Lung (tissue), 12 donors: ENCODE data around the gene XPNPEP2. TPM values are rescaled to one million over a fixed set of nuclear protein-coding genes. Genes with fewer than 3 reads are reported as not detected.

ENCODE experiments used
- ATAC-seq: fragments of 200-7000 bp; cut with Tn5 transposase; one replicate; pipeline ENCODE4 v1.9.1; 2020; ENCODE audit warnings: moderate number of reproducible peaks; ENCODE audit not compliant: insufficient read depth, low FRiP score
- DNase-seq, 3 donors: peaks; one replicate each; pipeline ENCODE4 v3.0.0-alpha.2; 2013 to 2017
- H3K27ac ChIP-seq, 2 donors: one replicate each; pipeline ENCODE4 v1.5.1; 2013; ENCODE audit warnings: mild to moderate bottlenecking in 2 of 2, moderate library complexity in 2 of 2, control low read depth in 1 of 2, inconsistent platforms in 1 of 2, low read depth in 1 of 2, low read length in 1 of 2
- H3K27me3 ChIP-seq, 3 donors: one replicate each; pipeline ENCODE4 v1.5.1; 2013; ENCODE audit warnings: low read length in 2 of 3; ENCODE audit not compliant: control insufficient read depth in 3 of 3, insufficient read depth in 3 of 3
- H3K36me3 ChIP-seq, 4 donors: one replicate each; pipeline ENCODE4 v1.5.1; 2013; ENCODE audit warnings: low read length in 4 of 4, mild to moderate bottlenecking in 1 of 4, moderate library complexity in 1 of 4; ENCODE audit not compliant: control insufficient read depth in 4 of 4, insufficient read depth in 4 of 4
- H3K4me1 ChIP-seq, 5 donors: one replicate each; pipeline ENCODE4 v1.5.1; 2013; ENCODE audit warnings: low read length in 5 of 5, mild to moderate bottlenecking in 2 of 5, moderate library complexity in 1 of 5; ENCODE audit not compliant: control insufficient read depth in 5 of 5, insufficient read depth in 5 of 5
- H3K4me3 ChIP-seq: one replicate; pipeline ENCODE4 v1.5.1; 2013; ENCODE audit warnings: mild to moderate bottlenecking, control low read depth, moderate library complexity
- H3K9ac ChIP-seq, 2 donors: one replicate each; pipeline ENCODE4 v1.5.1; 2013; ENCODE audit warnings: low read length in 2 of 2, control low read depth in 1 of 2; ENCODE audit not compliant: insufficient read depth in 1 of 2
- H3K9me3 ChIP-seq, 4 donors: one replicate each; pipeline ENCODE4 v1.5.1; 2013; ENCODE audit warnings: low read length in 3 of 4, mild to moderate bottlenecking in 1 of 4, moderate library complexity in 1 of 4; ENCODE audit not compliant: control insufficient read depth in 4 of 4, insufficient read depth in 3 of 4
- CTCF ChIP-seq: IDR thresholded peaks from 2 replicates; pipeline ENCODE4 v1.5.1; 2012; ENCODE audit warnings: mild to moderate bottlenecking; ENCODE audit errors: control extremely low read depth, extremely low read depth
- WGBS, 2 donors: extraction: QIAGEN DNeasy Blood & Tissue Kit; methylation state at CpG; one replicate each; pipeline ENCODE4 v1.1.7; 2013; 5-methylcytosine and 5-hydroxymethylcytosine counted together
- polyA plus RNA-seq, 2 donors: library from polyadenylated mRNA; stranded (reverse); fragments of 200-250 nt; gene quantifications; one replicate each; pipeline ENCODE4 v1.2.1, GENCODE V29; 2013
- total RNA-seq, 2 donors: library from RNA; depleted of rRNA in 1 of 2; stranded (reverse); fragments of >200 nt in 1 of 2; gene quantifications; one replicate each; pipeline ENCODE4 v1.2.1, GENCODE V29; 2014 to 2021
- donor health status: control.
- donor health status: control.
- donor health status: Bipolar disorder and iron deficiency.
- donor health status: healthy.
- donor health status: DM: yes; HTN: yes; CAD: no.

XPNPEP2 gene
- total and polyA plus RNA-seq, 4 donors: 0.61 to 2.1 (median 1.3) TPM

GRCh38 chrX:129754056-129755024, 15.6 kb downstream of the XPNPEP2 start:
- peaks cover 0 to 6% (median 0%) of the 10 kb centered on the region in 5 donors for H3K4me1 ChIP-seq
- H3K4me3 ChIP-seq: no peak overlapping the region
- no peak overlapping the region for H3K9ac ChIP-seq
- H3K27me3 ChIP-seq: peaks cover 0 to 2% (median 0%) of the 10 kb centered on the region in 3 donors
- H3K36me3 ChIP-seq: no peaks in the 10 kb centered on the region
- TF ChIP-seq CTCF: no peak
- DNase-seq (peak in 1 of 3 donors; percentile 38), ATAC-seq (no peak)
- no peak overlapping the region for H3K27ac ChIP-seq
- 18 to 45% methylated on average over 19 to 22 of the region's 22 CpGs for WGBS, 2 donors
- H3K9me3 ChIP-seq: no peaks in the 10 kb centered on the region

- no peak overlapping the region for H3K27ac ChIP-seq
- H3K36me3 ChIP-seq: no peaks in the 10 kb centered on the region
- TF ChIP-seq CTCF: no peak
- H3K9ac ChIP-seq: no peak overlapping the region
- no peak overlapping the region for H3K4me3 ChIP-seq
- peaks cover 0 to 6% (median 0%) of the 10 kb centered on the region in 5 donors for H3K4me1 ChIP-seq
- ATAC-seq (no peak), DNase-seq (no peak)
- no peaks in the 10 kb centered on the region for H3K9me3 ChIP-seq
- H3K27me3 ChIP-seq: no peaks in the 10 kb centered on the region
- 62 to 69% methylated on average over 12 to 18 of the region's 18 CpGs for WGBS, 2 donors
Measured at GRCh38 chrX:129755779-129756650, 17.2 kb downstream of the XPNPEP2 start.

GRCh38 chrX:129759576-129760061, 20.8 kb downstream of the XPNPEP2 start:
- TF ChIP-seq CTCF: no peak
- no peak for ATAC-seq
- no peaks in the 10 kb centered on the region for H3K9me3 ChIP-seq
- peak overlapping the region in 1 of 2 donors; percentile 39 for H3K27ac ChIP-seq
- H3K4me1 ChIP-seq: peaks cover 0 to 2% (median 0%) of the 10 kb centered on the region in 5 donors
- no peak overlapping the region for H3K4me3 ChIP-seq
- 19 to 49% methylated on average over 13 to 14 of the region's 14 CpGs for WGBS, 2 donors
- peak; percentile 30 to 57 (median 47) for DNase-seq
- no peaks in the 10 kb centered on the region for H3K36me3 ChIP-seq
- H3K9ac ChIP-seq: no peak overlapping the region
- no peaks in the 10 kb centered on the region for H3K27me3 ChIP-seq
